GM19395 (cell line): ENCODE measurements around the gene NXPH1.

Source experiments
- ATAC-seq: cut with Tn5 transposase; IDR thresholded peaks from one replicate; pipeline ENCODE4 v1.9.1; 2021; ENCODE audit warnings: mild to moderate bottlenecking, moderate library complexity; ENCODE audit not compliant: unreplicated experiment

The NXPH1 gene

DNA sequence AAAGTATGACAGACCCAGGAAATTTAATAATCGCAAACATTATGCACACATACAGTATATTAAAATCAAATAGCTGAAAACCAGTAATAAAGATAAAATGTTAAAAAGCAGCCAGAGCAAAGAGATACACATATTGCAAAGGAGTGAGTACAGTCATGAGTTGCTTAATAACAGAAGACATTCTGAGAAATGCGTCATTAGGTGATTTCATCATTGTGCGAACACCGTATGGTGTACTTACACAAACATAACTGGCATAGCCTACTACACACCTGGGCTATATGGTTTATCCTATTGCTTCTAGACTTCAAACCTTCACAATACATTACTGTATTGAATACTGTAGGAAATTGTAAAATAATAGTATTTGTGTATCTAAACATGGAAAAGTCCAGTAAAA lies 367.6 kb downstream of the NXPH1 start:
- ATAC-seq: no peak
